ENCODE measurements around the gene HBEGF.
"Not testable (repeated sequence)": the region's sequence is repeated elsewhere in the genome, so short reads cannot be mapped to it uniquely, and the experiment has no call there.

HBEGF gene

GRCh38 chr5:140360681-140361479 is 14.5 kb upstream of the HBEGF start:
- DNase-seq (ENCODE audit: low read depth) = no peak

- no peak for DNase-seq (ENCODE audit: low read depth)
Observed at GRCh38 chr5:140360101-140360500, 13.7 kb upstream of the HBEGF start, which contains the start of gene SLC4A9. Gene SLC4A9 (plus strand): TSS chr5:140360194. CDS start chr5:140360237, 43 bp downstream.

GRCh38 chr5:140358738-140359310 is 12.4 kb upstream of the HBEGF start:
- no peak for DNase-seq (ENCODE audit: low read depth)

- peak; percentile 41 for DNase-seq (ENCODE audit: low read depth)
Observed at GRCh38 chr5:140357726-140358093, 11.3 kb upstream of the HBEGF start.

GRCh38 chr5:140356853-140357725 is 10.7 kb upstream of the HBEGF start:
- DNase-seq (ENCODE audit: low read depth) = no peak

GRCh38 chr5:140355546-140355945 is 9.1 kb upstream of the HBEGF start:
- no peak for DNase-seq (ENCODE audit: low read depth)

- no peak for DNase-seq (ENCODE audit: low read depth)
Observed at GRCh38 chr5:140351609-140352334, 5.4 kb upstream of the HBEGF start.

GRCh38 chr5:140349244-140349643 is 2.8 kb upstream of the HBEGF start:
- DNase-seq (ENCODE audit: low read depth) = no peak

GRCh38 chr5:140348104-140348503 is 1.7 kb upstream of the HBEGF start:
- no peak for DNase-seq (ENCODE audit: low read depth)

GRCh38 chr5:140347360-140347759 is 957 bp upstream of the HBEGF start:
- no peak for DNase-seq (ENCODE audit: low read depth)

GRCh38 chr5:140345919-140346347 is 470 bp downstream of the HBEGF start:
- no peak for DNase-seq (ENCODE audit: low read depth)

GRCh38 chr5:140344683-140345423 is 1.6 kb downstream of the HBEGF start:
- no peak for DNase-seq (ENCODE audit: low read depth)

GRCh38 chr5:140343849-140344248 is 2.6 kb downstream of the HBEGF start:
- not testable (repeated sequence) for DNase-seq (ENCODE audit: low read depth)

- DNase-seq (ENCODE audit: low read depth) = no peak
Observed at GRCh38 chr5:140342896-140343295, 3.5 kb downstream of the HBEGF start.

- no peak for DNase-seq (ENCODE audit: low read depth)
Observed at GRCh38 chr5:140342287-140342686, 4.1 kb downstream of the HBEGF start.

GRCh38 chr5:140341591-140341990 is 4.8 kb downstream of the HBEGF start:
- DNase-seq (ENCODE audit: low read depth) = no peak

- DNase-seq (ENCODE audit: low read depth) = no peak
Observed at GRCh38 chr5:140340605-140341121, 5.7 kb downstream of the HBEGF start.

- DNase-seq (ENCODE audit: low read depth) = no peak
Observed at GRCh38 chr5:140339636-140340035, 6.8 kb downstream of the HBEGF start.

GRCh38 chr5:140338908-140339307 is 7.5 kb downstream of the HBEGF start:
- no peak for DNase-seq (ENCODE audit: low read depth)

- DNase-seq (ENCODE audit: low read depth) = no peak
Observed at GRCh38 chr5:140338336-140338735, 8.1 kb downstream of the HBEGF start.

GRCh38 chr5:140337880-140338279 is 8.5 kb downstream of the HBEGF start:
- no peak for DNase-seq (ENCODE audit: low read depth)
